ENCODE measurements around the gene S100A9. TPM values are rescaled to one million over a fixed set of nuclear protein-coding genes. Genes with fewer than 3 reads are reported as not detected.

The S100A9 gene
- total RNA-seq, 1 donor from 2014 or later = 0.91 TPM

DNA sequence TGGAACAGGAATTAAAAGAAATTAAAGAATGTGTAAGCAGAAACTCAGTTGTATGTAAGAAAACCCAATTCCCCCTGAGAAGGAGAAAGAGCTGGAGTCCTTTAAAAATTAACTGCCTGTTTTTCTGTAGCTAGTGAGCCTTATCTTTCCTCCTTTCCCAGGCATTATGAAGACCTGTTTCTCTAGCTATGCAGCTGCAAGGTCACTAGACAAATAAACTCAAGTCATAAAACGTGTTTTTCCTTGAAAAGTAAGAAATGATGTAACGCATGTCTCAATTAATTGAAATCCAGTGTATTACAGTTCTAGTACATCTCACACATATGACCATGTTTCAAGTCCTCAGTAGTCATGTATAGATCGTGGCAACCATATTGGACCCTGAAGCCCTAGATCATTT is 12.5 kb downstream of the S100A9 start:
- no peak overlapping the region for H3K27ac Mint-ChIP-seq
- H3K27me3 Mint-ChIP-seq = peaks cover 13% of the 10 kb centered on the region
- H3K4me1 Mint-ChIP-seq (ENCODE audit: low read depth) = peaks cover 7% of the 10 kb centered on the region
- no peak for TF ChIP-seq CTCF (IDR thresholded peaks at IDR 0.05; ENCODE audit: unreplicated experiment)
- DNase-seq (ENCODE audit: low spot score, unreplicated experiment) = no peak
- no peaks in the 10 kb centered on the region for H3K36me3 Mint-ChIP-seq (ENCODE audit: insufficient read depth)
- no peak overlapping the region for H3K4me3 Mint-ChIP-seq (ENCODE audit: low read depth)
- no peaks in the 10 kb centered on the region for H3K9me3 Mint-ChIP-seq (ENCODE audit: low read depth)

GRCh38 chr1:153371231-153371630 is 13.6 kb downstream of the S100A9 start:
- H3K9me3 Mint-ChIP-seq (ENCODE audit: low read depth) = no peaks in the 10 kb centered on the region
- no peaks in the 10 kb centered on the region for H3K36me3 Mint-ChIP-seq (ENCODE audit: insufficient read depth)
- H3K4me1 Mint-ChIP-seq (ENCODE audit: low read depth) = peaks cover 7% of the 10 kb centered on the region
- no peak overlapping the region for H3K4me3 Mint-ChIP-seq (ENCODE audit: low read depth)
- no peak overlapping the region for H3K27ac Mint-ChIP-seq
- no peak for TF ChIP-seq CTCF (IDR thresholded peaks at IDR 0.05; ENCODE audit: unreplicated experiment)
- H3K27me3 Mint-ChIP-seq = peaks cover 16% of the 10 kb centered on the region
- DNase-seq (ENCODE audit: low spot score, unreplicated experiment) = no peak

DNA sequence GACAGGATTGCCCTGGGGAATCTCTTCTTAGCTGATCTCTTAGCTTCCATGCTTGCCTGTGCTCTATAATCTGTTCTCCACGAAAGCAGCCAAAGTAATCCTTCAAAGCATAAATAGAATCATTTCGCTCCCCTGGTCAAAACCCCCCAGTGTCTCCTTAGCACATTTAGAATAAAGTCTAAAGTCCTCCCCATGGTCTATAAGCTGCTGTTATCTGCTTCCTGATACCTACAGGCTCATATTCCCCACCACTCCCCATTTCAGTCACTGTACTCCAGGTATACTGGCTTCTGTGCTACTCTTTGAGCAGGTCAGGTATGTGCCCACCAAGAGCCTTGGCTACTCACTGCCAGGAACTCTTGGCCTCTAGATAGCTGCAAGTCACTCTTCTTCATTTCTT is 14.9 kb downstream of the S100A9 start:
- Mint-ChIP-seq H3K4me1 (ENCODE audit: low read depth) (peaks cover 7% of the 10 kb centered on the region), H3K27me3 (peaks cover 22% of the 10 kb centered on the region), H3K36me3 (ENCODE audit: insufficient read depth) (no peaks in the 10 kb centered on the region), H3K4me3 (ENCODE audit: low read depth) (no peak overlapping the region), H3K27ac (no peak overlapping the region), H3K9me3 (ENCODE audit: low read depth) (no peaks in the 10 kb centered on the region)
- TF ChIP-seq CTCF (IDR thresholded peaks at IDR 0.05; ENCODE audit: unreplicated experiment) = no peak
- DNase-seq (ENCODE audit: low spot score, unreplicated experiment) = no peak

- no peak for DNase-seq (ENCODE audit: low spot score, unreplicated experiment)
- TF ChIP-seq CTCF (IDR thresholded peaks at IDR 0.05; ENCODE audit: unreplicated experiment) = no peak
- Mint-ChIP-seq H3K4me1 (ENCODE audit: low read depth) (peaks cover 7% of the 10 kb centered on the region), H3K4me3 (ENCODE audit: low read depth) (no peak overlapping the region), H3K36me3 (ENCODE audit: insufficient read depth) (no peaks in the 10 kb centered on the region), H3K9me3 (ENCODE audit: low read depth) (no peaks in the 10 kb centered on the region), H3K27me3 (peaks cover 25% of the 10 kb centered on the region), H3K27ac (no peak overlapping the region)
These were observed 16.4 kb downstream of the S100A9 start for GRCh38 chr1:153374071-153374470.

DNA sequence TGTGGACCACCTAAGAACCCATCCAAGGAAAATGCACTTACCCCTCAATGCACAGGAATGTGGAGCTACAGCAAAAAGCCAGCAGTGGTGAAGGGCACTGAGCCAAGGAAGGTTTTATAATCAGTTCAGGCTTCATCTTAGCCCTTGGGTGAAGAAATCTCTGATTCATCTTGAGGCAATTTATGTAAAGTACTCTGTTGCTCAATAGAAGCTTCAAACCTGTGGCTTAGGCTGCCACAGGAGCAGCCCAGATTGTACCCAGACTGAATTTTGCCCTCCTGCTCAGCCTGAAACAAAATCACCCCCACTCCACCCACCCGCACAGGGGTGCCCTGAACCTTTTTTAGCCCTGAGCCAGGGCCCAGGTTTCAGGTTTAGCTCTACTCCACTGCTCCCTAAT is 17.9 kb downstream of the S100A9 start, which contains the start of gene S100A12:
S100A12 (minus strand) TSS at position 111 of the 400 bp plus-strand sequence. CDS start 1,029 bp downstream, outside the sequence.
- TF ChIP-seq CTCF (IDR thresholded peaks at IDR 0.05; ENCODE audit: unreplicated experiment) = no peak
- peaks cover 28% of the 10 kb centered on the region for H3K27me3 Mint-ChIP-seq
- H3K4me3 Mint-ChIP-seq (ENCODE audit: low read depth) = no peak within 1 kb of the TSS
- H3K27ac Mint-ChIP-seq = no peak within 1 kb of the TSS
- no peaks in the 10 kb centered on the region for H3K36me3 Mint-ChIP-seq (ENCODE audit: insufficient read depth)
- H3K9me3 Mint-ChIP-seq (ENCODE audit: low read depth) = no peaks in the 10 kb centered on the region
- H3K4me1 Mint-ChIP-seq (ENCODE audit: low read depth) = no peaks in the 10 kb centered on the region
- no peak for DNase-seq (ENCODE audit: low spot score, unreplicated experiment)

All from progenitor cell of endocrine pancreas (in vitro differentiated cells).